GM12892 (cell line): ENCODE measurements around the gene ZSCAN21.

Experiments
- POLR2A ChIP-seq: IDR thresholded peaks from 2 replicates; pipeline ENCODE4 v1.6.1; 2011; ENCODE audit warnings: low read depth, low read length, control low read depth
- POLR2AphosphoS5 ChIP-seq: IDR thresholded peaks from 2 replicates; pipeline ENCODE4 v1.6.1; 2011; ENCODE audit warnings: low read depth, low read length, control low read depth
- TAF1 ChIP-seq: IDR thresholded peaks from 2 replicates; pipeline ENCODE4 v1.6.1; 2011; ENCODE audit warnings: low read depth, mild to moderate bottlenecking, control low read depth, low read length, borderline replicate concordance

GRCh38 chr7:100111156-100111555, 61.6 kb downstream of the ZSCAN21 start:
- TF ChIP-seq POLR2A, result no peak
- TF ChIP-seq TAF1, result no peak
- no peak for TF ChIP-seq POLR2AphosphoS5
